Right ventricle myocardium inferior (tissue), 1 donor: ENCODE measurements around the gene PAGE5. TPM values are rescaled to one million over a fixed set of nuclear protein-coding genes. Genes with fewer than 3 reads are reported as not detected.

Source experiments
- ATAC-seq: fragments of 200-7000 bp; cut with Tn5 transposase; one replicate; pipeline ENCODE4 v1.9.1; 2020; ENCODE audit warnings: mild to moderate bottlenecking, moderate library complexity
- DNase-seq: peaks from one replicate; pipeline ENCODE4 v3.0.0; 2021; ENCODE audit errors: missing footprints
- intact Hi-C: fragments of 100-400 bp; cut with DNase I; formaldehyde crosslinking; loops from one replicate; pipeline ENCODE4 v1.11.0; 2022
- long read RNA-seq: library from polyadenylated mRNA; unstranded; transcript quantifications from one replicate; pipeline ENCODE4 v2.0.0, GENCODE V29; 2021
- total RNA-seq: library from RNA; stranded (reverse); fragmentation: NEBNext Ultra II Directional; extraction: Animal tissue kit (Norgen Biotek cat#: 25700); gene quantifications from one replicate; pipeline ENCODE4 v1.2.1, GENCODE V29; 2021
- donor health status: DM: no; HTN: yes; CAD: no; lungs with severe emphysema.

Gene PAGE5, protein sequence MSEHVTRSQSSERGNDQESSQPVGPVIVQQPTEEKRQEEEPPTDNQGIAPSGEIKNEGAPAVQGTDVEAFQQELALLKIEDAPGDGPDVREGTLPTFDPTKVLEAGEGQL
- total RNA-seq: not detected
- long read RNA-seq: 0 reads

DNA sequence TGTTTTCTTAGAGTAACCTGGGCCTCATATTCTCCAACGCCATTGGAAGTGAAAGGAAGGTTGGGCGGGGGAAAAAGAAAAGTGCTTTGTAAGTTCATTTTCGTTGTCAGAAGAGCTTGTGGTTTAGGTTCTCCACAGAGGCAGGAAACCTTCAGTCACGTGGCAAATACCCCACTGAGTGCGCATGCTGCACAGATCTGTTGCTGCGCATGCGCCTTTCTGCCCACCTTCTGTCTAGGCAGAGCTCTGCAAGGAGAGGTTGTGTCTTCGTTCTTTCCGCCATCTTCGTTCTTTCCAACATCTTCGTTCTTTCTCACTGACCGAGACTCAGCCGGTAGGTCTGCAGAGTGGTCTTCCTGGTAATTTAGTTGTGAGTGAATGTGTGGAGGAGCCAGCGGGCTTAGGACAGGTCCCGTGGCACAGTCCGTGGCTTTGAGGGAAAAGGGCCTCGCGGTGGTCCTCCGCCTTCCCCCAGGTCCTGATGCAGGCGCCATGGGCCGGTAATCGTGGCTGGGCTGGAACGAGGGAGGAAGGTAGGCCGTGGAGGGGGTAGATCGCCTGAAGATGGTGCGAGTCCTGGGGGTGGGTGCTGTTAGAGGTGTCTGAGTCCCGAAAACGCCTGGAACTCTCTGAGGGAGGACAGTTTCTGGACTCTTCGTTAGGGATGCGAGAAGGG, at the start of gene PAGE5:
Gene PAGE5, plus strand, starts transcription at position 228 of the 676 bp plus-strand sequence. CDS start 1,037 bp downstream, outside the sequence.
- intact Hi-C loops: no loop called here
- ATAC-seq: no peak
- DNase-seq: no peak

- intact Hi-C loops: no loop called here
- no peak for DNase-seq
- no peak for ATAC-seq
These were observed 32.9 kb upstream of the PAGE5 start for GRCh38 chrX:55187281-55187680.

GRCh38 chrX:55196688-55197087, 23.5 kb upstream of the PAGE5 start:
- DNase-seq: no peak
- ATAC-seq: no peak
- intact Hi-C loops: no loop called here

- ATAC-seq (no peak), DNase-seq (no peak)
- intact Hi-C loops: no loop called here
These were observed 18.1 kb upstream of the PAGE5 start for GRCh38 chrX:55201930-55202579.

- ATAC-seq: no peak
- intact Hi-C loops: no loop called here
- no peak for DNase-seq
These were observed 13.8 kb upstream of the PAGE5 start for GRCh38 chrX:55206162-55206941.

GRCh38 chrX:55210931-55211677, 9.0 kb upstream of the PAGE5 start:
- ATAC-seq (no peak), DNase-seq (no peak)

GRCh38 chrX:55213381-55213780, 6.8 kb upstream of the PAGE5 start:
- ATAC-seq (no peak), DNase-seq (no peak)
- intact Hi-C loops: no loop called here

More at GRCh38 chrX:55210931-55211677, 9.0 kb upstream of the PAGE5 start:
- intact Hi-C loops: no loop called here

DNA sequence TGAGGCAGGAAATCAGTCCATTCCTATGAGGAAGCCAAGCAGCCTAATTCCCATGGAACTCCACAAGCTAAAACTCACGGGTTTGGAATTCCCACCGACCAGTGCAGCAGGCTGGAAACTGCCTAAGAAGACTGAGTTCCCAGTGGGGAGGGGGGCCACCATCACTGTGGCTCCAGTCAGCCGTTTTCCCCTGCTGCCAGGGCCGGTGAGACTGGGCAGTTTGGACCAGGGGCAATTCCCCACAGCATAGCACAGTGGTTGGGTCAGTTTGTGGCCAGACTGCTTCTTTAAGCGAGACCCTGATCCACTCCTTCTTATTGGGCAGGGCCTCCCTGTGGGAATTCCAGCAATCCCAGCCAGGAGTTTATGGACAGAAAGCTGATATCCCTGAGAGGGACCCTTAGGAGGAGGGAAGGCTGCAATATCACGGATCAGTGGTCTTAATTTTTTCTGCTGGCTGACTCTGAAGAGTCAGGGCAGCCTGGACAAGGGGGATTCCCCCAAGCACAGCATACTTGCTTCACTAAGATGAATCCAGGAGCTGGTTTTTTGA, 20.7 kb downstream of the PAGE5 start:
- DNase-seq: no peak
- ATAC-seq: no peak
- intact Hi-C loops: no loop called here

DNA sequence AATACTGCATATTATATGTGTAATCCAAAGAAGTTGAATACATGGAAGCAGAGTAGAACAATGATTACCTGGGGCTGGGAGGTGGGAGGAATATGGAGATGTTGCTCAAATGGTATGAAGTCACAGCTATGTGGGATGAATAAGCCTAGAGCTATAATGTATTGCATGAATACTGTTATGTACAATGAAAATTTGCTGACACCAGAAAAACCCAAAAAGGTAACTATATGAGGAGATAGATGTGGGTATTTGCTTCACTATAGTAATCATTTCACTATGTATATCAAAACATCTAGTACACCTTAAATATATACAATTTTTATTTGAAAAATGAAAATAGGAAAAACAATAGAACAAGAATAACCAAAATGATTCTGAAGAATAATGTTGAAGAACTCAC, 33.4 kb downstream of the PAGE5 start:
- ATAC-seq (no peak), DNase-seq (no peak)
- intact Hi-C loops: no loop called here

- DNase-seq (no peak), ATAC-seq (no peak)
- intact Hi-C loops: no loop called here
These were observed 40.7 kb downstream of the PAGE5 start for GRCh38 chrX:55260806-55261205.

DNA sequence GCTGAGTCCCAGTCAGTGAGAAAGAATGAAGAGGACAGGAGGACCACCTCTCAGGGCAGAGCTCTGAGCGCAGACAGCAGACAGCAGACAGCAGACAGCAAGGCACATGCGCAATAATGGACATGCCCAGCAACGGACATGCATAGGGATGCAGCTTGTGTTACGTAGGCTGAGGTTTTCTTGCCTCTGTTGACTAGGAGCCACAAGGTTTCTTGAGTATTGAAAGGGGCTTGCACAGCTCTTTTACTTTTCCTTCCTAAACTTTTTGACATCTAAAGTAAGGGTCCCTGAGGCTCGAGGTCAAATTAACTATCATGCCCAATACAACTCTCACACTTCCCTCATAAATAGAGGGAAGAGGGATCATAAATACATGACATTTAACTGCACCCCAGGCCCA, 44.7 kb downstream of the PAGE5 start, which contains the start of gene PAGE3:
Gene PAGE3, minus strand, starts transcription at position 101 of the 400 bp plus-strand sequence. CDS start 1,013 bp downstream, outside the sequence.
- intact Hi-C loops: no loop called here
- DNase-seq: no peak
- ATAC-seq: no peak

Other genes starting within 250 kb of the PAGE5 start
- gene PFKFB1, start 226.2 kb upstream of the PAGE5 start, total RNA-seq: 0.16 TPM
- 8.3 TPM for gene APEX2, start 220.0 kb upstream of the PAGE5 start, total RNA-seq
- gene ALAS2, start 189.4 kb upstream of the PAGE5 start, total RNA-seq: 0.68 TPM
- gene PAGE2B, start 145.3 kb upstream of the PAGE5 start, total RNA-seq: not detected
- gene PAGE2, start 131.3 kb upstream of the PAGE5 start, total RNA-seq: not detected
- gene PAGE3, start 44.6 kb downstream of the PAGE5 start, total RNA-seq: not detected
- gene MAGEH1, start 231.8 kb downstream of the PAGE5 start, total RNA-seq: 11.1 TPM